Esophagus (tissue), 2 donors: ENCODE measurements around the gene B3GALT4. TPM values are rescaled to one million over a fixed set of nuclear protein-coding genes. Genes with fewer than 3 reads are reported as not detected.

Experiments used
- H3K27ac ChIP-seq, 2 donors: one replicate each; pipeline ENCODE4 v1.5.1; 2013; ENCODE audit warnings: low read depth in 2 of 2, mild to moderate bottlenecking in 2 of 2, inconsistent platforms in 1 of 2, low read length in 1 of 2, moderate library complexity in 1 of 2
- H3K27me3 ChIP-seq, 2 donors: one replicate each; pipeline ENCODE4 v1.6.1; 2013; ENCODE audit warnings: low read length in 2 of 2, control low read depth in 1 of 2, mild to moderate bottlenecking in 1 of 2; ENCODE audit not compliant: insufficient read depth in 2 of 2, control insufficient read depth in 1 of 2
- H3K36me3 ChIP-seq, 2 donors: one replicate each; pipeline ENCODE4 v1.6.1; 2013; ENCODE audit warnings: low read length in 1 of 2; ENCODE audit not compliant: control insufficient read depth in 2 of 2, insufficient read depth in 2 of 2
- H3K4me1 ChIP-seq, 2 donors: one replicate each; pipeline ENCODE4 v1.6.1; 2013; ENCODE audit warnings: low read length in 1 of 2; ENCODE audit not compliant: control insufficient read depth in 2 of 2, insufficient read depth in 2 of 2
- H3K4me3 ChIP-seq, 2 donors: one replicate each; pipeline ENCODE4 v1.5.1; 2013; ENCODE audit warnings: low read length in 2 of 2, mild to moderate bottlenecking in 2 of 2, low read depth in 1 of 2, moderate library complexity in 1 of 2
- H3K9me3 ChIP-seq, 2 donors: one replicate each; pipeline ENCODE4 v1.6.1; 2013; ENCODE audit warnings: mild to moderate bottlenecking in 2 of 2, low read depth in 1 of 2, low read length in 1 of 2, moderate library complexity in 1 of 2; ENCODE audit not compliant: control insufficient read depth in 2 of 2, insufficient read depth in 1 of 2
- WGBS, 2 donors: extraction: QIAGEN DNeasy Blood & Tissue Kit; methylation state at CpG; one replicate each; pipeline ENCODE4 v1.1.7; 2013; 5-methylcytosine and 5-hydroxymethylcytosine counted together
- polyA plus RNA-seq, 2 donors: library from polyadenylated mRNA; stranded (reverse); fragments of 200-250 nt; gene quantifications; one replicate each; pipeline ENCODE4 v1.2.3, GENCODE V29; 2013
- donor health status: healthy with polysubstance abuse.
- donor health status: Bipolar disorder and iron deficiency.

The B3GALT4 gene
- polyA plus RNA-seq = 10 to 100 TPM; 21.1 to 27.2 TPM

DNA sequence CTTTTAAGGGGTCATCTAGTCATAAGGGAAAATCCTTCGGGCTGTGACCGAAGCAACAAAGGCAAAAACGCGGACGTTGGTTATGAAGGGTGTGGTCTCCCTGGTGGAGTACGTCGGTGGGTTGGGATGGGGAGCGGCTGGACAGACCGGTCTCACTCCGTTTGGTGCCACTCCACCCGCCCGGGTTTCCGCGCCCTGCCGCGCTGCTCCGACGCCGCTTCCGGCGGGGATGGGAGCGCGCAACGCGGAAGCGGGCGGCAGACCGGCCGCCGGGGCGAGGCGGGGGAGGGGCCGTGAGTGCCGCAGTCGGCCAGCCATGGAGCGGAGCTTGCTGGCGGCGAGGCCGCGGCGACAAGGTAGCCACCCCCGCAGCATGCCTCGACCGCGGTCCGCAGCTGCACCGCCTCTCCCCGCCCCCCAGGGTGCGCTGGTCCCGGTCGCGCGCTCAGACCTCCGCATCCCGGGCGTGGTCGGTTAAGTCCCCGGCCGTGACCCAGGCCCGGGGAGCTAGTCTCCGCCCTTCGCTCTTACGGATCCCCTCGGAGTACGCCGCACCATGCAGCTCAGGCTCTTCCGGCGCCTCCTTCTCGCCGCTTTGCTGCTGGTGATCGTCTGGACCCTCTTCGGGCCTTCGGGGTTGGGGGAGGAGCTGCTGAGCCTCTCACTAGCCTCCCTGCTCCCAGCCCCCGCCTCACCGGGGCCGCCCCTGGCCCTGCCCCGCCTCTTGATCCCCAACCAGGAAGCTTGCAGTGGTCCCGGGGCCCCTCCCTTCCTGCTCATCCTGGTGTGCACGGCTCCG lies at the start of gene B3GALT4:
Gene B3GALT4 (plus strand): TSS at position 260 of the 799 bp plus-strand sequence. CDS start 297 bp downstream, at position 557.
- 0 to 6% methylated on average over 57 to 80 of the region's 80 CpGs for WGBS, 2 donors
- H3K4me3 ChIP-seq = peak within 1 kb of the TSS; percentile 56 to 62
- H3K9me3 ChIP-seq = no peaks in the 10 kb centered on the region
- H3K27ac ChIP-seq = peak within 1 kb of the TSS; percentile 91 to 98
- peaks cover 5 to 25% of the 10 kb centered on the region in 2 donors for H3K36me3 ChIP-seq
- H3K4me1 ChIP-seq = peaks cover 4 to 12% of the 10 kb centered on the region in 2 donors
- H3K27me3 ChIP-seq = no peaks in the 10 kb centered on the region

- H3K9me3 ChIP-seq = peaks cover 0 to 3% of the 10 kb centered on the region in 2 donors
Measured at GRCh38 chr6:33235221-33235634, 41.7 kb upstream of the B3GALT4 start.

GRCh38 chr6:33236328-33236727 lies 40.6 kb upstream of the B3GALT4 start:
- Histone ChIP-seq H3K9me3 (peaks cover 0 to 3% of the 10 kb centered on the region in 2 donors), H3K27me3 (no peaks in the 10 kb centered on the region), H3K36me3 (no peaks in the 10 kb centered on the region), H3K4me1 (no peaks in the 10 kb centered on the region), H3K4me3 (no peak overlapping the region), H3K27ac (no peak overlapping the region)

More at GRCh38 chr6:33235221-33235634, 41.7 kb upstream of the B3GALT4 start:
- no peak overlapping the region for H3K4me3 ChIP-seq
- no peak overlapping the region for H3K27ac ChIP-seq
- WGBS, 2 donors = 24 to 31% methylated on average over 6 of the region's 6 CpGs
- peaks cover 0 to 2% of the 10 kb centered on the region in 2 donors for H3K27me3 ChIP-seq
- no peaks in the 10 kb centered on the region for H3K36me3 ChIP-seq
- H3K4me1 ChIP-seq = no peaks in the 10 kb centered on the region

DNA sequence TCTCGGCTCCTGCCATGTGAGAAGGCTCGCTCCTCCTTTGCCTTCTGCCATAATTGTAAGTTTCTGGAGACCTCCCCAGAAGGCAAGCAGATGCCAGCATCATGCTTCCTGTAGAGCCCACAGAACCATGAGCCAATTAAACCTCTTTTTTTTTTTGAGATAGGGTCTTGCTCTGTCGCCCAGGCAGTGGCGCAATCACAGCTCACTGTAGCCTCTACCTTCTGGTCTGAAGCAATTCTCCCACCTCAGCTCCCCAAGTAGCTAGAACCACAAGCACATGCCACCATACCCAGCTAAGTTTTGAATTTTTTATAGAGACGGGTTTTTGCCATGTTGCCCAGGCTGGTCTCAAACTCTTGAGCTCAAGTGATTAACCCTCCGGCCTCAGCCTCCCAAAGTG lies 40.1 kb upstream of the B3GALT4 start:
- no peaks in the 10 kb centered on the region for H3K27me3 ChIP-seq
- no peak overlapping the region for H3K4me3 ChIP-seq
- H3K9me3 ChIP-seq = peaks cover 0 to 3% of the 10 kb centered on the region in 2 donors
- 86 to 92% methylated on average over 6 of the region's 6 CpGs for WGBS, 2 donors
- H3K36me3 ChIP-seq = no peaks in the 10 kb centered on the region
- H3K4me1 ChIP-seq = no peaks in the 10 kb centered on the region
- no peak overlapping the region for H3K27ac ChIP-seq

- no peaks in the 10 kb centered on the region for H3K36me3 ChIP-seq
- no peaks in the 10 kb centered on the region for H3K27me3 ChIP-seq
- WGBS, 2 donors = 61 to 68% methylated on average over 2 of the region's 2 CpGs
- H3K4me1 ChIP-seq = no peaks in the 10 kb centered on the region
- H3K9me3 ChIP-seq = peaks cover 0 to 3% of the 10 kb centered on the region in 2 donors
- H3K27ac ChIP-seq = no peak overlapping the region
- no peak overlapping the region for H3K4me3 ChIP-seq
Measured at GRCh38 chr6:33237741-33238140, 39.2 kb upstream of the B3GALT4 start.

- no peaks in the 10 kb centered on the region for H3K27me3 ChIP-seq
- H3K4me1 ChIP-seq = no peaks in the 10 kb centered on the region
- WGBS, 2 donors = 58 to 60% methylated on average over 3 of the region's 3 CpGs
- no peaks in the 10 kb centered on the region for H3K36me3 ChIP-seq
- no peak overlapping the region for H3K27ac ChIP-seq
- H3K9me3 ChIP-seq = no peaks in the 10 kb centered on the region
- H3K4me3 ChIP-seq = no peak overlapping the region
Measured at GRCh38 chr6:33241968-33242367, 35.0 kb upstream of the B3GALT4 start.

GRCh38 chr6:33243476-33243875 lies 33.4 kb upstream of the B3GALT4 start:
- Histone ChIP-seq H3K27ac (no peak overlapping the region), H3K4me3 (no peak overlapping the region), H3K36me3 (no peaks in the 10 kb centered on the region), H3K4me1 (no peaks in the 10 kb centered on the region), H3K27me3 (no peaks in the 10 kb centered on the region), H3K9me3 (no peaks in the 10 kb centered on the region)
- WGBS, 2 donors = 28 to 34% methylated on average over 1 of the region's 1 CpG

- H3K4me1 ChIP-seq = peaks cover 7 to 12% of the 10 kb centered on the region in 2 donors
- H3K36me3 ChIP-seq = peaks cover 0 to 4% of the 10 kb centered on the region in 2 donors
- peak overlapping the region; percentile 35 to 51 for H3K4me3 ChIP-seq
- WGBS, 2 donors = 2% methylated on average over 28 of the region's 28 CpGs
- H3K27me3 ChIP-seq = no peaks in the 10 kb centered on the region
- no peaks in the 10 kb centered on the region for H3K9me3 ChIP-seq
- H3K27ac ChIP-seq = peak overlapping the region; percentile 85 to 97
Measured at GRCh38 chr6:33247977-33248642, 28.8 kb upstream of the B3GALT4 start.

DNA sequence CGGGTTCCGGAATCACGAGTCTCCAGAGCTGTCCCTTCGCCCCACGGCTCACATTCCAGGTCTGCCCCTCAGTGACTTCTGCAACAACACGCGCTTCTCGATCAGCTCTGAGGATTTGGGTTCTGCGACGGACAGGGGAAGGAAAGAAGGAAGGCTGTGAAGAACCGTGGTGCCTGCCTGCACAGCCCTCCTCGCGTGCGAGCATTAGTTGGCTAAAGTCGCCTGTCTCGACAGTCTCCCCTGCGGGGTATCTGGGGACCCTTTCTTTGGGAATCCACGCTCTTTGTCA lies 28.3 kb upstream of the B3GALT4 start:
- peak overlapping the region; percentile 35 to 51 for H3K4me3 ChIP-seq

More for the DNA sequence above, 28.3 kb upstream of the B3GALT4 start:
- H3K9me3 ChIP-seq = no peaks in the 10 kb centered on the region
- peaks cover 0 to 4% of the 10 kb centered on the region in 2 donors for H3K36me3 ChIP-seq
- WGBS, 2 donors = 0 to 1% methylated on average over 18 of the region's 18 CpGs
- H3K27ac ChIP-seq = peak overlapping the region; percentile 85 to 97
- H3K4me1 ChIP-seq = peaks cover 7 to 12% of the 10 kb centered on the region in 2 donors
- no peaks in the 10 kb centered on the region for H3K27me3 ChIP-seq
